SK-N-SH treated with all-trans-retinoic acid at 6 μM for 48 hours (cell line): ENCODE results near the gene PIGU.

ENCODE experiments used
- ATAC-seq: fragments of 200-7000 bp; cut with Tn5 transposase; 3 replicates; pipeline ENCODE4 v1.9.1; 2020; ENCODE audit warnings: mild to moderate bottlenecking, moderate library complexity
- BACH2 ChIP-seq: fragments of 250-450 bp; sonication (Bioruptor Pico); IDR thresholded peaks from 2 replicates; pipeline ENCODE4 v1.9.0; 2021; ENCODE audit warnings: mild to moderate bottlenecking, borderline replicate concordance
- CSDC2 ChIP-seq: fragments of 250-450 bp; sonication (Bioruptor Pico); IDR thresholded peaks from 2 replicates; pipeline ENCODE4 v1.5.0; 2020; ENCODE audit warnings: mild to moderate bottlenecking, moderate library complexity
- ESRRG ChIP-seq: fragments of 250-450 bp; sonication (Bioruptor Pico); IDR thresholded peaks from 2 replicates; pipeline ENCODE4 v1.6.1; 2021; ENCODE audit warnings: mild to moderate bottlenecking
- GLIS3 ChIP-seq: fragments of 250-450 bp; sonication (Bioruptor Pico); IDR thresholded peaks from 2 replicates; pipeline ENCODE4 v1.5.0; 2020; ENCODE audit warnings: mild to moderate bottlenecking, moderate library complexity
- ISL1 ChIP-seq: fragments of 250-450 bp; sonication (Bioruptor Pico); IDR thresholded peaks from 2 replicates; pipeline ENCODE4 v2.1.2; 2022; ENCODE audit warnings: mild to moderate bottlenecking, moderate library complexity
- OSR1 ChIP-seq: fragments of 250-450 bp; sonication (Bioruptor Pico); IDR thresholded peaks from 2 replicates; pipeline ENCODE4 v1.8.0; 2022; ENCODE audit warnings: moderate library complexity, mild to moderate bottlenecking, inconsistent platforms
- PPARA ChIP-seq: fragments of 250-450 bp; sonication (Bioruptor Pico); IDR thresholded peaks from 2 replicates; pipeline ENCODE4 v1.5.0; 2020; ENCODE audit warnings: mild to moderate bottlenecking, borderline replicate concordance
- RARB ChIP-seq: fragments of 250-450 bp; sonication (Bioruptor Pico); IDR thresholded peaks from 2 replicates; pipeline ENCODE4 v1.8.0; 2021; ENCODE audit warnings: mild to moderate bottlenecking, moderate library complexity
- SNAI2 ChIP-seq: fragments of 250-450 bp; sonication (Bioruptor Pico); IDR thresholded peaks from 2 replicates; pipeline ENCODE4 v1.5.0; 2020; ENCODE audit warnings: mild to moderate bottlenecking, moderate library complexity
- TCF4 ChIP-seq: fragments of 250-450 bp; sonication (Bioruptor Pico); IDR thresholded peaks from 2 replicates; pipeline ENCODE4 v1.8.0; 2021; ENCODE audit warnings: mild to moderate bottlenecking, moderate library complexity, borderline replicate concordance
- TOX ChIP-seq: fragments of 250-450 bp; sonication (Bioruptor Pico); IDR thresholded peaks from 2 replicates; pipeline ENCODE4 v1.8.0; 2021; ENCODE audit warnings: mild to moderate bottlenecking, moderate library complexity, borderline replicate concordance
- ZC3H10 ChIP-seq: fragments of 250-450 bp; sonication (Bioruptor Pico); IDR thresholded peaks from 2 replicates; pipeline ENCODE4 v1.5.1; 2021; ENCODE audit warnings: mild to moderate bottlenecking, moderate library complexity
- ZFP3 ChIP-seq: fragments of 250-450 bp; sonication (Bioruptor Pico); IDR thresholded peaks from 2 replicates; pipeline ENCODE4 v1.5.0; 2020; ENCODE audit warnings: mild to moderate bottlenecking, moderate library complexity
- ZFP30 ChIP-seq: fragments of 450-650 bp; formaldehyde crosslinking; IDR thresholded peaks from 2 replicates; pipeline ENCODE4 v1.5.0; 2022; ENCODE audit warnings: mild to moderate bottlenecking, moderate library complexity
- ZNF565 ChIP-seq: fragments of 450-650 bp; formaldehyde crosslinking; conservative IDR thresholded peaks from 2 replicates; pipeline ENCODE4 v1.5.0; 2020; ENCODE audit warnings: low read depth, mild to moderate bottlenecking, moderate library complexity
- ZNF8 ChIP-seq: fragments of 450-650 bp; formaldehyde crosslinking; IDR thresholded peaks from 2 replicates; pipeline ENCODE4 v1.5.0; 2020; ENCODE audit warnings: mild to moderate bottlenecking, moderate library complexity
- TF ChIP-seq, protein P1 (sequence below): fragments of 250-450 bp; sonication (Bioruptor Pico); IDR thresholded peaks from 2 replicates; pipeline ENCODE4 v1.5.1; 2021; ENCODE audit warnings: mild to moderate bottlenecking, moderate library complexity
- TF ChIP-seq, protein P2 (sequence below): fragments of 250-450 bp; sonication (Bioruptor Pico); IDR thresholded peaks from 2 replicates; pipeline ENCODE4 v1.5.1; 2020; ENCODE audit warnings: low read depth, mild to moderate bottlenecking, moderate library complexity
- TF ChIP-seq, protein P3 (sequence below): fragments of 250-450 bp; sonication (Bioruptor Pico); IDR thresholded peaks from 2 replicates; pipeline ENCODE4 v1.8.0; 2021; ENCODE audit warnings: low read depth, mild to moderate bottlenecking, moderate library complexity, borderline replicate concordance
- TF ChIP-seq, protein P4 (sequence below): fragments of 250-450 bp; sonication (Bioruptor Pico); IDR thresholded peaks from 2 replicates; pipeline ENCODE4 v1.5.0; 2020; ENCODE audit warnings: mild to moderate bottlenecking, moderate library complexity
- TF ChIP-seq, protein P5 (sequence below): fragments of 250-450 bp; sonication (Bioruptor Pico); IDR thresholded peaks from 2 replicates; pipeline ENCODE4 v1.8.0; 2020; ENCODE audit warnings: mild to moderate bottlenecking, moderate library complexity, borderline replicate concordance

Gene PIGU

DNA sequence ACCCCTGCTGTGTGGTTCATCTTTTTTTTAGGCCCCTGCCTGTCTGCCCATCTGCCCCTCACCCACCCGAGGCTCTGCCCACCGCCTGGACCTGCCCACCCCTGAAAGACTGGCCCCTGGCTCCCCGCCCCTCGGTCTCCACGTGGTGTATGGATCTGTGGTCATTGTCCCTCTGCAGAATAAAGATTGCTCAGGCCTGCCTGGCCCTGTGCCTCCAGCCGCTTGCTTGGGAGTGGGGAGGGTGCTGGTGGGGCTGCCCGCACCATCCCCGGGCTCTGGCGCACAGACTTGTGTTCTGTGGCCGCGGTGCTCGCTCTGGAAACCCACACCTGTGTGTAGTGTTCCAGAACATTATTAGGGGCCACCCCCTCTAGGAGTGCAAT, 116.8 kb downstream of the PIGU start:
- ATAC-seq: no peak
- TF ChIP-seq, protein P1, sequence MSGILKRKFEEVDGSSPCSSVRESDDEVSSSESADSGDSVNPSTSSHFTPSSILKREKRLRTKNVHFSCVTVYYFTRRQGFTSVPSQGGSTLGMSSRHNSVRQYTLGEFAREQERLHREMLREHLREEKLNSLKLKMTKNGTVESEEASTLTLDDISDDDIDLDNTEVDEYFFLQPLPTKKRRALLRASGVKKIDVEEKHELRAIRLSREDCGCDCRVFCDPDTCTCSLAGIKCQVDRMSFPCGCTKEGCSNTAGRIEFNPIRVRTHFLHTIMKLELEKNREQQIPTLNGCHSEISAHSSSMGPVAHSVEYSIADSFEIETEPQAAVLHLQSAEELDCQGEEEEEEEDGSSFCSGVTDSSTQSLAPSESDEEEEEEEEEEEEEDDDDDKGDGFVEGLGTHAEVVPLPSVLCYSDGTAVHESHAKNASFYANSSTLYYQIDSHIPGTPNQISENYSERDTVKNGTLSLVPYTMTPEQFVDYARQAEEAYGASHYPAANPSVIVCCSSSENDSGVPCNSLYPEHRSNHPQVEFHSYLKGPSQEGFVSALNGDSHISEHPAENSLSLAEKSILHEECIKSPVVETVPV (CRISPR knock-in tag): no peak
- TF ChIP-seq TOX (no peak), OSR1 (CRISPR knock-in tag) (no peak), GLIS3 (CRISPR knock-in tag) (no peak), SNAI2 (CRISPR knock-in tag) (no peak), ISL1 (CRISPR knock-in tag) (no peak), ESRRG (CRISPR knock-in tag) (no peak), ZFP30 (CRISPR knock-in tag) (no peak), TCF4 (CRISPR knock-in tag) (no peak), ZC3H10 (CRISPR knock-in tag) (no peak), ZNF565 (CRISPR knock-in tag) (no peak), PPARA (CRISPR knock-in tag) (no peak), ZFP3 (CRISPR knock-in tag) (no peak), BACH2 (no peak), ZNF8 (no peak), RARB (no peak)
- TF ChIP-seq, protein P2, sequence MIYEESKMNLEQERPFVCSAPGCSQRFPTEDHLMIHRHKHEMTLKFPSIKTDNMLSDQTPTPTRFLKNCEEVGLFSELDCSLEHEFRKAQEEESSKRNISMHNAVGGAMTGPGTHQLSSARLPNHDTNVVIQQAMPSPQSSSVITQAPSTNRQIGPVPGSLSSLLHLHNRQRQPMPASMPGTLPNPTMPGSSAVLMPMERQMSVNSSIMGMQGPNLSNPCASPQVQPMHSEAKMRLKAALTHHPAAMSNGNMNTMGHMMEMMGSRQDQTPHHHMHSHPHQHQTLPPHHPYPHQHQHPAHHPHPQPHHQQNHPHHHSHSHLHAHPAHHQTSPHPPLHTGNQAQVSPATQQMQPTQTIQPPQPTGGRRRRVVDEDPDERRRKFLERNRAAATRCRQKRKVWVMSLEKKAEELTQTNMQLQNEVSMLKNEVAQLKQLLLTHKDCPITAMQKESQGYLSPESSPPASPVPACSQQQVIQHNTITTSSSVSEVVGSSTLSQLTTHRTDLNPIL (CRISPR knock-in tag): no peak
- TF ChIP-seq, protein P3, sequence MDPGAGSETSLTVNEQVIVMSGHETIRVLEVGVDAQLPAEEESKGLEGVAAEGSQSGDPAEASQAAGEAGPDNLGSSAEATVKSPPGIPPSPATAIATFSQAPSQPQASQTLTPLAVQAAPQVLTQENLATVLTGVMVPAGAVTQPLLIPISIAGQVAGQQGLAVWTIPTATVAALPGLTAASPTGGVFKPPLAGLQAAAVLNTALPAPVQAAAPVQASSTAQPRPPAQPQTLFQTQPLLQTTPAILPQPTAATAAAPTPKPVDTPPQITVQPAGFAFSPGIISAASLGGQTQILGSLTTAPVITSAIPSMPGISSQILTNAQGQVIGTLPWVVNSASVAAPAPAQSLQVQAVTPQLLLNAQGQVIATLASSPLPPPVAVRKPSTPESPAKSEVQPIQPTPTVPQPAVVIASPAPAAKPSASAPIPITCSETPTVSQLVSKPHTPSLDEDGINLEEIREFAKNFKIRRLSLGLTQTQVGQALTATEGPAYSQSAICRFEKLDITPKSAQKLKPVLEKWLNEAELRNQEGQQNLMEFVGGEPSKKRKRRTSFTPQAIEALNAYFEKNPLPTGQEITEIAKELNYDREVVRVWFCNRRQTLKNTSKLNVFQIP (CRISPR knock-in tag): no peak
- TF ChIP-seq, protein P4, sequence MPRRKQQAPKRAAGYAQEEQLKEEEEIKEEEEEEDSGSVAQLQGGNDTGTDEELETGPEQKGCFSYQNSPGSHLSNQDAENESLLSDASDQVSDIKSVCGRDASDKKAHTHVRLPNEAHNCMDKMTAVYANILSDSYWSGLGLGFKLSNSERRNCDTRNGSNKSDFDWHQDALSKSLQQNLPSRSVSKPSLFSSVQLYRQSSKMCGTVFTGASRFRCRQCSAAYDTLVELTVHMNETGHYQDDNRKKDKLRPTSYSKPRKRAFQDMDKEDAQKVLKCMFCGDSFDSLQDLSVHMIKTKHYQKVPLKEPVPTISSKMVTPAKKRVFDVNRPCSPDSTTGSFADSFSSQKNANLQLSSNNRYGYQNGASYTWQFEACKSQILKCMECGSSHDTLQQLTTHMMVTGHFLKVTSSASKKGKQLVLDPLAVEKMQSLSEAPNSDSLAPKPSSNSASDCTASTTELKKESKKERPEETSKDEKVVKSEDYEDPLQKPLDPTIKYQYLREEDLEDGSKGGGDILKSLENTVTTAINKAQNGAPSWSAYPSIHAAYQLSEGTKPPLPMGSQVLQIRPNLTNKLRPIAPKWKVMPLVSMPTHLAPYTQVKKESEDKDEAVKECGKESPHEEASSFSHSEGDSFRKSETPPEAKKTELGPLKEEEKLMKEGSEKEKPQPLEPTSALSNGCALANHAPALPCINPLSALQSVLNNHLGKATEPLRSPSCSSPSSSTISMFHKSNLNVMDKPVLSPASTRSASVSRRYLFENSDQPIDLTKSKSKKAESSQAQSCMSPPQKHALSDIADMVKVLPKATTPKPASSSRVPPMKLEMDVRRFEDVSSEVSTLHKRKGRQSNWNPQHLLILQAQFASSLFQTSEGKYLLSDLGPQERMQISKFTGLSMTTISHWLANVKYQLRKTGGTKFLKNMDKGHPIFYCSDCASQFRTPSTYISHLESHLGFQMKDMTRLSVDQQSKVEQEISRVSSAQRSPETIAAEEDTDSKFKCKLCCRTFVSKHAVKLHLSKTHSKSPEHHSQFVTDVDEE (CRISPR knock-in tag): no peak

DNA sequence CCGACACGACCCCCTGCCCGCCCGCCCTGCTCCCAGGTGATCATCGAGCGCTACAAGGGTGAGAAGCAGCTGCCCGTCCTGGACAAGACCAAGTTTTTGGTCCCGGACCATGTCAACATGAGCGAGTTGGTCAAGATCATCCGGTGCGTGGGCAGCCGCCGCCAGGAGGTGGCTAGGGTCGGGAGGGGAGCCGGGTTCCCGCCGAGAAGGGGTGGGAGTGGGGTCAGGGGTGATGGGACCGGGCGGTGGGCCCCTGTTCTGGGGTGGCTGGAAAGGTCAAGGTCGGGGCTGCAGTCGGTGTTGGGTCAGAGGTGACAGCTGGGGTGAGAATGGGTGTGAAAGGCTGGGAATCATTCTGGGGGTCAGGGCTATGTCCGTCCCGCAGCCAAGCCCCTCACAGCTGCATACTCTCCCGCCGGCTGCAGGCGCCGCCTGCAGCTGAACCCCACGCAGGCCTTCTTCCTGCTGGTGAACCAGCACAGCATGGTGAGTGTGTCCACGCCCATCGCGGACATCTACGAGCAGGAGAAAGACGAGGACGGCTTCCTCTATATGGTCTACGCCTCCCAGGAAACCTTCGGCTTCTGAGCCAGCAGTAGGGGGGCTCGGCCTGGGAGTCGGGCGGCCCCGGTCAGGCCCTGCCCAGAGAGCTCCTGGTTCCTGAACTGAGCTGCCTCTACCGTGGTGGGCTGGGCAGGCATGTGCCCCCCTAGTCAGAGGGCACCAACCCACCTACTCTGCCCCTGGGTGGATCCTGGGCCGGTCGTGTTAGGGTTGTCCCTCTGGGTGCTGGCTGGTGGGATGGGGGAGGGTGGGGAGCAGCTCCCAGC, 117.4 kb downstream of the PIGU start:
- ATAC-seq: no peak
- no peak for TF ChIP-seq SNAI2 (CRISPR knock-in tag)
- TF ChIP-seq, protein P5, sequence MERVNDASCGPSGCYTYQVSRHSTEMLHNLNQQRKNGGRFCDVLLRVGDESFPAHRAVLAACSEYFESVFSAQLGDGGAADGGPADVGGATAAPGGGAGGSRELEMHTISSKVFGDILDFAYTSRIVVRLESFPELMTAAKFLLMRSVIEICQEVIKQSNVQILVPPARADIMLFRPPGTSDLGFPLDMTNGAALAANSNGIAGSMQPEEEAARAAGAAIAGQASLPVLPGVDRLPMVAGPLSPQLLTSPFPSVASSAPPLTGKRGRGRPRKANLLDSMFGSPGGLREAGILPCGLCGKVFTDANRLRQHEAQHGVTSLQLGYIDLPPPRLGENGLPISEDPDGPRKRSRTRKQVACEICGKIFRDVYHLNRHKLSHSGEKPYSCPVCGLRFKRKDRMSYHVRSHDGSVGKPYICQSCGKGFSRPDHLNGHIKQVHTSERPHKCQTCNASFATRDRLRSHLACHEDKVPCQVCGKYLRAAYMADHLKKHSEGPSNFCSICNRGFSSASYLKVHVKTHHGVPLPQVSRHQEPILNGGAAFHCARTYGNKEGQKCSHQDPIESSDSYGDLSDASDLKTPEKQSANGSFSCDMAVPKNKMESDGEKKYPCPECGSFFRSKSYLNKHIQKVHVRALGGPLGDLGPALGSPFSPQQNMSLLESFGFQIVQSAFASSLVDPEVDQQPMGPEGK (CRISPR knock-in tag): no peak
- no peak for TF ChIP-seq ZNF565 (CRISPR knock-in tag)
- TF ChIP-seq RARB: no peak
- no peak for TF ChIP-seq BACH2
- no peak for TF ChIP-seq ZC3H10 (CRISPR knock-in tag)
- TF ChIP-seq, protein P3 (CRISPR knock-in tag): no peak
- TF ChIP-seq, protein P4 (CRISPR knock-in tag): no peak
- no peak for TF ChIP-seq GLIS3 (CRISPR knock-in tag)
- TF ChIP-seq, protein P1 (CRISPR knock-in tag): no peak
- TF ChIP-seq CSDC2: no peak
- no peak for TF ChIP-seq ISL1 (CRISPR knock-in tag)
- no peak for TF ChIP-seq ZFP30 (CRISPR knock-in tag)
- no peak for TF ChIP-seq TCF4 (CRISPR knock-in tag)
- TF ChIP-seq ESRRG (CRISPR knock-in tag): no peak
